Natural killer cell treated with Interleukin-12 subunit alpha and Interleukin-12 subunit beta and Interleukin-15 and Interleukin-18, amount 100 ng/mL, for 72 hours (primary cell): ENCODE results near the gene HADHB. TPM values are rescaled to one million over a fixed set of nuclear protein-coding genes. Genes with fewer than 3 reads are reported as not detected.
"Not testable (repeated sequence)": the region's sequence is repeated elsewhere in the genome, so short reads cannot be mapped to it uniquely, and the experiment has no call there.

Experiments
- ATAC-seq, 2 donors: fragments of 150-1000 bp; cut with Tn5 transposase in 1 of 2; sonication (Bioruptor Pico), chemical (Tn5 transposase) in 1 of 2; 2 replicates each; pipeline ENCODE4 v1.10.0; 2021
- DNase-seq: peaks from one replicate; pipeline ENCODE4 v3.0.0; 2022; ENCODE audit warnings: low spot score
- H3K27ac Mint-ChIP-seq, 2 donors: 1 replicate in 1 of 2; 2 replicates in 1 of 2; pipeline ENCODE4 v1.8.0; 2022; ENCODE audit warnings: mixed read lengths in 2 of 2, mild to moderate bottlenecking in 1 of 2, moderate library complexity in 1 of 2
- H3K27me3 Mint-ChIP-seq, 2 donors: 1 replicate in 1 of 2; 2 replicates in 1 of 2; pipeline ENCODE4 v1.8.0; 2022; ENCODE audit warnings: mixed read lengths in 2 of 2
- H3K36me3 Mint-ChIP-seq: one replicate; pipeline ENCODE4 v1.8.0; 2022; ENCODE audit warnings: mixed read lengths
- H3K4me1 Mint-ChIP-seq, 2 donors: 1 replicate in 1 of 2; 2 replicates in 1 of 2; pipeline ENCODE4 v1.8.0; 2022; ENCODE audit warnings: low read depth in 2 of 2, mixed read lengths in 2 of 2, mild to moderate bottlenecking in 1 of 2
- H3K4me3 Mint-ChIP-seq: one replicate; pipeline ENCODE4 v1.8.0; 2022; ENCODE audit warnings: mixed read lengths
- H3K9me3 Mint-ChIP-seq: 2 replicates; pipeline ENCODE4 v1.8.0; 2022; ENCODE audit warnings: mixed read lengths
- total RNA-seq, 2 donors: library from RNA; stranded (reverse); gene quantifications; one replicate each; pipeline ENCODE4 v1.2.3, GENCODE V29; 2022

HADHB gene
- total RNA-seq, 2 donors from 2014 or later, result 49.1 to 58.1 TPM

DNA sequence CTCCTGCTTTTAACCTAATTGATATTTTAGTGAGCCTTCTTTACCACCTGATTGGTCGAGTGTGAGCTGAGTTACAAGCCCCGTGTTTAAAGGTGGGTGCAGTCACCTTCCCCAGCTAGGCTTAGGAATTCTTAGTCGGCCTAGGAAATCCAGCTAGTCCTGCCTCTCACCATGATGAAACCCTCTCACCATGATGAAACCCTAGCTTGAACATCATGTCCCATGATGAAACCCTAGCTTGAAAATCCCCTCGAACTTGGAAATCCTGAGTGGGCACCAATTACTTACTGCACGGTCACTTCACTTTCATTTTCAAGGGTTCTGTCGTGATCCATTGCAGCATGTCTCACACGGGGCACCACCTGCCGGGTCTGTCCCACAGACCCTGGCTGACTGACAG, 14.1 kb downstream of the HADHB start:
- H3K27ac Mint-ChIP-seq, H3K36me3 Mint-ChIP-seq, H3K9me3 Mint-ChIP-seq, H3K27me3 Mint-ChIP-seq, ATAC-seq, H3K4me3 Mint-ChIP-seq, H3K4me1 Mint-ChIP-seq, DNase-seq: not testable (repeated sequence)

DNA sequence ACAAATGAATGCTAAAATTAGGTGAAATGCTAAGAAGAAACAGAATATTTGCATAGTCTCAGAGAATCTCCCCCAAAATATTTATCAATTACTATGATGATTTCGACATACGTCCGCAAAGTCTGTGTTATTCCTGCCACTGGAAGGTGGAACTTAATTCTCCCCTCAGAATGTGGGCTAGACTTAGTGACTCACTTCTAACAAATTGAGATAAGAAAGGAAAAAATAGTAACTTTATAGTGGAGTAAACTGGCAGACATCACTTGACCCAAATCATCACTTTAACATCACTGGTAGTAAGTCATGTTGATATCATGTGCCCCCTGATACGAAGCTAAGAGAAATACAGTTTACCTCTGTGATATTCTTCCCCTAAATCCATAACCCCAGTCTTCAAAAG, 23.5 kb downstream of the HADHB start:
- no peaks in the 10 kb centered on the region for H3K9me3 Mint-ChIP-seq
- no peaks in the 10 kb centered on the region for H3K27me3 Mint-ChIP-seq
- H3K4me3 Mint-ChIP-seq, result no peak overlapping the region
- no peak for ATAC-seq
- DNase-seq, result no peak
- H3K36me3 Mint-ChIP-seq, result peaks cover 5% of the 10 kb centered on the region
- H3K27ac Mint-ChIP-seq, result no peak overlapping the region
- peaks cover 0 to 5% of the 10 kb centered on the region in 2 donors for H3K4me1 Mint-ChIP-seq

DNA sequence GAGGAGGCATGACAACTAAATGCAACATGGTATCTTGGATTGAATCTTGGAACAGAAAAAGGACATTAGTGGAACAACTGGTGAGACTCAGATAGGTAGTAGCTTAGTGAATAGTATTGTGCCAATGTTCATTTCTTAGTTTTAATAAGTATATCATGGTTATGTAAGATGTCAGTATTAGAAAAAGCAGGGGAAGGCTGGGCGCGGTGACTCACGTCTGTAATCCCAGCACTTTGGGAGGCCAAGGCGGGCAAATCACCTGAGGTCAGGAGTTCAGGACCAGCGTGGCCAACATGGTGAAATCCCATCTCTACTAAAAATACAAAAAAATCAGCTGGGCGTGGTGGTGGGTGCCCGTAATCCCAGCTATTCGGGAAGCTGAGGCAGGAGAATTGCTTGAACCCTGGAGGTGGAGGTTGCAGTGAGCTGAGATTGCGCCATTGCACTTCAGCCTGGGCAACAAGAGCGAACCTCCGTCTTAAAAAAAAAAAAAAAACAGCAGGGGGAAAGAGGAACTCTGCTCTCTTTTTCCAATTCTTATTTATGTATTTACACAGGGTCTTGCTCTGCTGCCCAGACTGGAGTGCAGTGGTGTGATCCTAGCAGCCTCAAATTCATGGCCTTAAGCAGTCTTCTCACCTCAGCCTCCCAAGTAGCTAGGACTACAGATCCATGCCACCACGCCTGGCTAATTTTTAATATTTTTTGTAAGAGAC, 24.1 kb downstream of the HADHB start:
- H3K9me3 Mint-ChIP-seq, H3K36me3 Mint-ChIP-seq, DNase-seq, H3K27me3 Mint-ChIP-seq, H3K4me3 Mint-ChIP-seq, H3K27ac Mint-ChIP-seq, H3K4me1 Mint-ChIP-seq, ATAC-seq: not testable (repeated sequence)

GRCh38 chr2:26269571-26270158, 24.9 kb downstream of the HADHB start:
- no peak for ATAC-seq
- Mint-ChIP-seq H3K27me3 (no peaks in the 10 kb centered on the region), H3K9me3 (no peaks in the 10 kb centered on the region), H3K4me1 (peaks cover 0 to 5% of the 10 kb centered on the region in 2 donors), H3K27ac (peak overlapping the region in 1 of 2 donors; percentile 13), H3K36me3 (peaks cover 5% of the 10 kb centered on the region), H3K4me3 (no peak overlapping the region)
- no peak for DNase-seq

- peak overlapping the region in 1 of 2 donors; percentile 13 for H3K27ac Mint-ChIP-seq
- H3K4me3 Mint-ChIP-seq, result no peak overlapping the region
- peaks cover 4% of the 10 kb centered on the region for H3K36me3 Mint-ChIP-seq
- no peaks in the 10 kb centered on the region for H3K9me3 Mint-ChIP-seq
- no peaks in the 10 kb centered on the region for H3K27me3 Mint-ChIP-seq
- ATAC-seq, result no peak
- DNase-seq, result no peak
- H3K4me1 Mint-ChIP-seq, result peaks cover 0 to 5% of the 10 kb centered on the region in 2 donors
These were observed 25.6 kb downstream of the HADHB start for GRCh38 chr2:26270373-26270772.

DNA sequence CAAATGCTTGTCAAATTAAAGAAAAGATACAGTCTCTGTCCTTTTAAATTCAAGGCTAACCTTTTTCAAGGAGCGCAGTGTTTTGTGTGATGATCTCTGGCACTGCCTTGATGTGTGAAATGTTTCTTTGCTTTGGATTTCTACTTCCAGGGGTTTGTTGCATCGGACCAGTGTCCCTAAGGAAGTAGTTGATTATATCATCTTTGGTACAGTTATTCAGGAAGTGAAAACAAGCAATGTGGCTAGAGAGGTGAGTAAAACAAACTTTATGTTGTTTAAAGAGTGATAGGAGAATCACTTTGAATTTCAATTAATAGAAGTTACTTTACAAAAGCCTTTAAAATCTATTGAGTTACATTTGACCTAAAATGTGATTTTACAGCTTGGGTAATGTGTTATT, 28.8 kb downstream of the HADHB start:
- ATAC-seq (no peak), DNase-seq (no peak)
- H3K27ac Mint-ChIP-seq, result no peak overlapping the region
- peaks cover 0 to 5% of the 10 kb centered on the region in 2 donors for H3K4me1 Mint-ChIP-seq
- peaks cover 9% of the 10 kb centered on the region for H3K36me3 Mint-ChIP-seq
- no peaks in the 10 kb centered on the region for H3K27me3 Mint-ChIP-seq
- H3K4me3 Mint-ChIP-seq, result no peak overlapping the region
- H3K9me3 Mint-ChIP-seq, result no peaks in the 10 kb centered on the region

GRCh38 chr2:26274058-26274613, 29.4 kb downstream of the HADHB start:
- Mint-ChIP-seq H3K4me1 (peaks cover 0 to 5% of the 10 kb centered on the region in 2 donors), H3K36me3 (peaks cover 15% of the 10 kb centered on the region), H3K27me3 (no peaks in the 10 kb centered on the region), H3K4me3 (no peak overlapping the region), H3K27ac (no peak overlapping the region), H3K9me3 (no peaks in the 10 kb centered on the region)
- DNase-seq, result no peak
- ATAC-seq, result no peak

GRCh38 chr2:26276484-26277227, 31.9 kb downstream of the HADHB start:
- Mint-ChIP-seq H3K4me3 (no peak overlapping the region), H3K9me3 (no peaks in the 10 kb centered on the region), H3K27me3 (no peaks in the 10 kb centered on the region), H3K36me3 (peaks cover 28% of the 10 kb centered on the region), H3K27ac (no peak overlapping the region), H3K4me1 (no peaks in the 10 kb centered on the region)
- ATAC-seq, result no peak
- DNase-seq, result no peak

- Mint-ChIP-seq H3K4me1 (no peaks in the 10 kb centered on the region), H3K27me3 (no peaks in the 10 kb centered on the region), H3K9me3 (no peaks in the 10 kb centered on the region), H3K27ac (no peak overlapping the region), H3K36me3 (peaks cover 42% of the 10 kb centered on the region), H3K4me3 (no peak overlapping the region)
- no peak for ATAC-seq
- DNase-seq, result no peak
These were observed 35.1 kb downstream of the HADHB start for GRCh38 chr2:26279886-26280285.

- H3K4me3 Mint-ChIP-seq, result no peak overlapping the region
- H3K27me3 Mint-ChIP-seq, result no peaks in the 10 kb centered on the region
- no peak for DNase-seq
- H3K4me1 Mint-ChIP-seq, result no peaks in the 10 kb centered on the region
- H3K9me3 Mint-ChIP-seq, result no peaks in the 10 kb centered on the region
- no peak for ATAC-seq
- H3K27ac Mint-ChIP-seq, result no peak overlapping the region
- peaks cover 46% of the 10 kb centered on the region for H3K36me3 Mint-ChIP-seq
These were observed 36.5 kb downstream of the HADHB start for GRCh38 chr2:26281226-26281625.

- Mint-ChIP-seq H3K4me1 (no peaks in the 10 kb centered on the region), H3K9me3 (no peaks in the 10 kb centered on the region), H3K27ac (no peak overlapping the region)
These were observed 38.9 kb downstream of the HADHB start for GRCh38 chr2:26283606-26284005.

GRCh38 chr2:26284132-26284531, 39.4 kb downstream of the HADHB start:
- Mint-ChIP-seq H3K4me1 (no peaks in the 10 kb centered on the region), H3K4me3 (no peak overlapping the region), H3K27ac (no peak overlapping the region), H3K27me3 (no peaks in the 10 kb centered on the region), H3K9me3 (no peaks in the 10 kb centered on the region), H3K36me3 (peaks cover 36% of the 10 kb centered on the region)
- DNase-seq, result no peak
- no peak for ATAC-seq

More at GRCh38 chr2:26283606-26284005, 38.9 kb downstream of the HADHB start:
- Mint-ChIP-seq H3K36me3 (peaks cover 41% of the 10 kb centered on the region), H3K4me3 (no peak overlapping the region), H3K27me3 (no peaks in the 10 kb centered on the region)
- DNase-seq (no peak), ATAC-seq (no peak)

DNA sequence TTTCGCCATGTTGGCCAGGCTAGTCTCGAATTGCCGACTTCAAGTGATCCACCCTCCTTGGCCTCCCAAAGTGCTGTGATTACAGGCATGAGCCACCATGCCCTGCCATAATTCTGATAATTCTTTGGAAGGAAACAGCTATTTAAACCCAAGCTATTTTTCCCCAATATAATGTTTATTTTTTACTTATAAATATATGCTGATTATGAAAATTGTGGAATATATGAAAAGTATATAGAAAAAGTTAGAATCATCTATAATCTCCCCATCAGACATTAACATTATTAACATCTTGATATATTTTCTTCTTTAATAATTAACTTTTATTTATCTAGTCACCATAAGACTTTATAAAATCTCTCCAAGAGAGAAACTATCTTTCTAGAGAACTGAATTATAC, 41.2 kb downstream of the HADHB start:
- Mint-ChIP-seq H3K36me3 (peaks cover 30% of the 10 kb centered on the region), H3K4me3 (no peak overlapping the region), H3K4me1 (no peaks in the 10 kb centered on the region), H3K9me3 (no peaks in the 10 kb centered on the region), H3K27ac (no peak overlapping the region), H3K27me3 (no peaks in the 10 kb centered on the region)
- no peak for ATAC-seq
- no peak for DNase-seq

- Mint-ChIP-seq H3K4me3 (no peak overlapping the region), H3K9me3 (no peaks in the 10 kb centered on the region), H3K36me3 (peaks cover 9% of the 10 kb centered on the region), H3K27ac (no peak overlapping the region), H3K4me1 (no peaks in the 10 kb centered on the region), H3K27me3 (no peaks in the 10 kb centered on the region)
- DNase-seq (no peak), ATAC-seq (no peak)
These were observed 45.3 kb downstream of the HADHB start for GRCh38 chr2:26290001-26290400.
